OCI-LY7 (cell line): ENCODE results near the gene DNAJC6. TPM values are rescaled to one million over a fixed set of nuclear protein-coding genes. Genes with fewer than 3 reads are reported as not detected.

ENCODE experiments used
- BruUV-seq: library from RNA; stranded (reverse); fragments of 400-500 nt; replicated peaks from 2 replicates; lab custom pipeline; 2021; lab: Mats Ljungman, UMichigan
- CTCF ChIA-PET: fragments of 300-600 bp; sonication (Branson Sonifier 250); formaldehyde crosslinking; loops from one replicate; lab custom pipeline; 2022; ENCODE audit warnings: antibody characterized with exemption; ENCODE audit not compliant: unreplicated experiment; lab: Charles Lee
- POLR2A ChIA-PET: fragments of 300-600 bp; sonication (Branson Sonifier 250); formaldehyde crosslinking; loops from one replicate; lab custom pipeline; 2022; ENCODE audit warnings: antibody characterized with exemption; lab: Charles Lee
- DNase-seq: peaks from one replicate; pipeline ENCODE4 v3.0.0-alpha.2; 2015; ENCODE audit warnings: low spot score
- H2AFZ ChIP-seq: fragments of 200-600 bp; sonication (generic), shearing (Covaris generic); 2 replicates; pipeline ENCODE4 v1.6.1; 2014; ENCODE audit warnings: mild to moderate bottlenecking, antibody characterized with exemption, low read length, moderate library complexity
- H3K27ac ChIP-seq: fragments of 200-600 bp; sonication (generic); 2 replicates; pipeline ENCODE4 v1.5.1; 2014; ENCODE audit warnings: mixed run types, low read depth, mild to moderate bottlenecking, moderate library complexity, low read length, inconsistent platforms; ENCODE audit not compliant: poor library complexity, severe bottlenecking
- H3K36me3 ChIP-seq: fragments of 200-600 bp; sonication (generic); 2 replicates; pipeline ENCODE4 v1.6.1; 2014; ENCODE audit warnings: mild to moderate bottlenecking, antibody characterized with exemption, low read length, moderate library complexity, mixed read lengths; ENCODE audit not compliant: insufficient read depth
- H3K4me1 ChIP-seq: fragments of 200-600 bp; sonication (generic); 2 replicates; pipeline ENCODE4 v1.5.1; 2014; ENCODE audit warnings: mild to moderate bottlenecking, low read length; ENCODE audit not compliant: insufficient read depth, poor library complexity, severe bottlenecking
- H3K4me2 ChIP-seq: fragments of 200-600 bp; sonication (generic); 2 replicates; pipeline ENCODE4 v1.6.1; 2014; ENCODE audit warnings: mild to moderate bottlenecking, low read length
- H3K4me3 ChIP-seq: fragments of 200-600 bp; sonication (generic); 2 replicates; pipeline ENCODE4 v1.5.1; 2014; ENCODE audit warnings: mild to moderate bottlenecking, low read depth, low read length; ENCODE audit not compliant: poor library complexity, severe bottlenecking
- H3K79me2 ChIP-seq: fragments of 200-600 bp; sonication (generic); 2 replicates; pipeline ENCODE4 v1.6.1; 2016; ENCODE audit warnings: low read depth, mild to moderate bottlenecking, low read length, moderate library complexity, mixed read lengths; ENCODE audit not compliant: insufficient read depth
- H3K9me2 ChIP-seq: fragments of 200-600 bp; sonication (generic); 2 replicates; pipeline ENCODE4 v1.6.1; 2016; ENCODE audit warnings: mild to moderate bottlenecking, low read length, mixed read lengths; ENCODE audit not compliant: insufficient read depth
- H3K9me3 ChIP-seq: fragments of 200-600 bp; sonication (generic); 2 replicates; pipeline ENCODE4 v1.6.1; 2014; ENCODE audit warnings: mild to moderate bottlenecking, mixed run types, low read length, mixed read lengths
- H4K20me1 ChIP-seq: fragments of 200-600 bp; sonication (generic); 2 replicates; pipeline ENCODE4 v1.6.1; 2014; ENCODE audit warnings: mild to moderate bottlenecking, antibody characterized with exemption, low read length, moderate library complexity, mixed read lengths; ENCODE audit not compliant: insufficient read depth
- CTCF ChIP-seq: fragments of 200-600 bp; sonication (generic); conservative IDR thresholded peaks from 2 replicates; pipeline ENCODE4 v1.5.1; 2014; ENCODE audit warnings: mild to moderate bottlenecking, antibody characterized with exemption, low read length, moderate library complexity, mixed read lengths
- EZH2phosphoT487 ChIP-seq: fragments of 200-600 bp; sonication (generic); IDR thresholded peaks from 2 replicates; pipeline ENCODE4 v1.6.1; 2018; ENCODE audit warnings: low read depth, borderline replicate concordance, mild to moderate bottlenecking, mixed run types, antibody characterized with exemption, low read length, moderate library complexity, mixed read lengths
- intact Hi-C: fragments of 100-400 bp; cut with micrococcal nuclease; formaldehyde crosslinking; loops from one replicate; pipeline ENCODE4 v1.10.0; 2022; ENCODE audit not compliant: unreplicated experiment
- total RNA-seq, 2 experiments: library from RNA; depleted of rRNA in 1 of 2; stranded (reverse); fragments of >200 nt in 1 of 2; shearing (Covaris generic) in 1 of 2; gene quantifications; 2 replicates each; pipeline ENCODE4 v1.2.3, GENCODE V29; 2014 to 2022

DNAJC6 gene
- total RNA-seq, 2 experiments from 2014 or later: 6.6 to 10.2 TPM

DNA sequence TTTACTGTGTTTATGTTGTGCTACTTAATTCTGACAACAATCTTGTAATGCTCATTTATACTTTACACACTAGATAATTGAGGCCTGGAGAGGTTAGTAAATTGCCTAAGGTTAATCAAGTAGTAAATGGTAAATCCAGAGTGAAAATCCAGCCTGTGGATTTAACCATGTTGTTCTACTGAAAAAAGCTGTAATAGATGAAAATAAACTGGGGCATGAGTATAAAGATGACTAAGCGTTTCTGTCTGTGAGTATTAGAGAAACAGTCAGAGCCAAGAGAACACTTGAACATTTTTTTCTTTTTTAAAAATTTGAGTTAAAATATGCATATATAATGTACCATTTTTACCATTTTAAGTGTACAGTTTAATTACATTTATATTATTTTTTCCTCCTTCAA is 63.2 kb downstream of the DNAJC6 start:
- H2AFZ ChIP-seq: no peak overlapping the region
- H3K9me3 ChIP-seq: no peaks in the 10 kb centered on the region
- POLR2A ChIA-PET: interaction anchor here (0.8 to 1.0 kb wide), 2 partner anchors 23 to 122 kb away, joined by 3 read pairs; no protein-coding TSS in a partner anchor

GRCh38 chr1:65377496-65378246 is 68.3 kb downstream of the DNAJC6 start:
- intact Hi-C loops: no loop called here
- POLR2A ChIA-PET: no interaction called here
- no TSS peak for BruUV-seq
- Histone ChIP-seq H3K9me2 (no peaks in the 10 kb centered on the region), H3K4me1 (no peaks in the 10 kb centered on the region), H3K27ac (no peak overlapping the region), H4K20me1 (no peaks in the 10 kb centered on the region), H3K36me3 (no peaks in the 10 kb centered on the region), H3K9me3 (no peaks in the 10 kb centered on the region), H2AFZ (no peak overlapping the region), H3K4me2 (no peak overlapping the region), H3K4me3 (no peak overlapping the region), H3K79me2 (no peaks in the 10 kb centered on the region)
- DNase-seq: no peak
- CTCF ChIA-PET: no interaction called here
- TF ChIP-seq CTCF: no peak
- no peak for TF ChIP-seq EZH2phosphoT487

More for the DNA sequence above, 63.2 kb downstream of the DNAJC6 start:
- BruUV-seq: no TSS peak
- Histone ChIP-seq H3K36me3 (no peaks in the 10 kb centered on the region), H3K27ac (no peak overlapping the region), H3K4me3 (no peak overlapping the region), H4K20me1 (no peaks in the 10 kb centered on the region), H3K4me1 (no peaks in the 10 kb centered on the region), H3K4me2 (no peak overlapping the region), H3K9me2 (no peaks in the 10 kb centered on the region), H3K79me2 (no peaks in the 10 kb centered on the region)
- CTCF ChIA-PET: no interaction called here
- no peak for TF ChIP-seq EZH2phosphoT487
- TF ChIP-seq CTCF: no peak
- no peak for DNase-seq
- intact Hi-C loops: no loop called here
